ENCODE results near the gene UBE3B. TPM values are rescaled to one million over a fixed set of nuclear protein-coding genes. Genes with fewer than 3 reads are reported as not detected.

Gene UBE3B
- total RNA-seq, 1 experiment from 2014 or later: 25.7 TPM

DNA sequence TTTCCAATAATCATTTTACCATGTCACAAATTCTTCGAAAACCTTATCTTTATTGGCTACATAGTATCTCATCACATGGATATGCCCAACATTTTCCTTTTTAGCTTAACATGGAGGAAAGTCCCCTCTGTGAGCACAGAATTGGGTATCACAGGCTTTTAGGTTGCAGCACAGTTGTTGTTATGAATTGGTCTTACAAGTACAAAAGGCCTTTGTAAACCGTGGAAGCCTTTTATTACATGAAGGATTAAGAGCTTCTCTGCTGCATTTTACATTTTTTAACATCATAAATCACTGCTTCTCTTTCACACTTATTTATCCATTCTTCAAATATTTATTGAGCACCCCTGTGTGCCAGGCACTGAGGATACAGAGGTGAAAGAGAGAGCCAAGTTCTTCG is 26.2 kb downstream of the UBE3B start:
- ATAC-seq: no peak
- no peak overlapping the region for H3K4me2 ChIP-seq (ENCODE audit: low read length)
- no peaks in the 10 kb centered on the region for H3F3A ChIP-seq (ENCODE audit: low read length, unreplicated experiment)
- no peaks in the 10 kb centered on the region for H3K9me2 ChIP-seq (replicated peaks; ENCODE audit: low read length)
- H3K4me1 ChIP-seq (ENCODE audit: insufficient read depth, low read length): no peaks in the 10 kb centered on the region
- no peaks in the 10 kb centered on the region for H4K20me1 ChIP-seq (ENCODE audit: low read length)
- CTCF ChIA-PET: interaction anchor here (0.6 kb wide), 1 partner anchor 9 kb away, joined by 3 read pairs; no protein-coding TSS in a partner anchor
- no peak overlapping the region for H3K4me3 ChIP-seq (ENCODE audit: low read length)
- no peaks in the 10 kb centered on the region for H3K27me3 ChIP-seq (ENCODE audit: low read length)
- H2AFZ ChIP-seq (ENCODE audit: low read length): no peak overlapping the region
- POLR2A ChIA-PET (ENCODE audit: unreplicated experiment): no interaction called here
- H3K27ac ChIP-seq (ENCODE audit: low read length): no peak overlapping the region
- intact Hi-C loops (cut with micrococcal nuclease): no loop called here
- TF ChIP-seq EZH2phosphoT487 (IDR thresholded peaks at IDR 0.05; ENCODE audit: borderline replicate concordance, low read length) (no peak), EZH2 (IDR thresholded peaks at IDR 0.05; ENCODE audit: low read length, unreplicated experiment) (no peak)
- TF ChIP-seq, protein P1, sequence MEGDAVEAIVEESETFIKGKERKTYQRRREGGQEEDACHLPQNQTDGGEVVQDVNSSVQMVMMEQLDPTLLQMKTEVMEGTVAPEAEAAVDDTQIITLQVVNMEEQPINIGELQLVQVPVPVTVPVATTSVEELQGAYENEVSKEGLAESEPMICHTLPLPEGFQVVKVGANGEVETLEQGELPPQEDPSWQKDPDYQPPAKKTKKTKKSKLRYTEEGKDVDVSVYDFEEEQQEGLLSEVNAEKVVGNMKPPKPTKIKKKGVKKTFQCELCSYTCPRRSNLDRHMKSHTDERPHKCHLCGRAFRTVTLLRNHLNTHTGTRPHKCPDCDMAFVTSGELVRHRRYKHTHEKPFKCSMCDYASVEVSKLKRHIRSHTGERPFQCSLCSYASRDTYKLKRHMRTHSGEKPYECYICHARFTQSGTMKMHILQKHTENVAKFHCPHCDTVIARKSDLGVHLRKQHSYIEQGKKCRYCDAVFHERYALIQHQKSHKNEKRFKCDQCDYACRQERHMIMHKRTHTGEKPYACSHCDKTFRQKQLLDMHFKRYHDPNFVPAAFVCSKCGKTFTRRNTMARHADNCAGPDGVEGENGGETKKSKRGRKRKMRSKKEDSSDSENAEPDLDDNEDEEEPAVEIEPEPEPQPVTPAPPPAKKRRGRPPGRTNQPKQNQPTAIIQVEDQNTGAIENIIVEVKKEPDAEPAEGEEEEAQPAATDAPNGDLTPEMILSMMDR (conservative IDR thresholded peaks at IDR 0.05; ENCODE audit: low read depth, low read length): no peak
- peaks cover 38% of the 10 kb centered on the region; the same call in 1 of the 2 replicates for H3K36me3 ChIP-seq (ENCODE audit: low read depth, low read length)
- H3K79me2 ChIP-seq (ENCODE audit: low read length): no peaks in the 10 kb centered on the region
- BruUV-seq (replicated peaks): no TSS peak
- DNase-seq: no peak
- H3K9ac ChIP-seq (ENCODE audit: low read length): no peak overlapping the region
- H3K9me3 ChIP-seq (ENCODE audit: low read length): no peaks in the 10 kb centered on the region

DNA sequence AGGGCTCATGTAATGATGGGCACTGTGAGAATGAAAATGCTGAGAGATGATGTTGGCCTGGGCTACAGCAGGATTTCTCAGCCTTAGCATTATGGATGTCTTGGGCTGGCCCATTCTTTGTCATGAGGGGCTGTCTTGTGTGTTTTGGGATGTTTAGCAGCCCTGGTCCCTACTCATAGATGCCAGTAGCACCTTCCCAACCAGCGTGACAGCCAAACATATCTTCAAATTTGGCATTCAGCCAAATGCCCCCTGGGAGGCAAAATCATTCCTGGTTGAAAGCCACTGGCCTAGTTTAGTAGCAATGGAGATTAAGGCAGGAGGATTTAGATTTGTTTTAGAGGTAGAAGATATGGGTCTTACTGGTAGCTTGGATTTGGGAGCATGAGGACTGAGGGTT is 26.6 kb downstream of the UBE3B start:
- Histone ChIP-seq H3K9me2 (replicated peaks; ENCODE audit: low read length) (no peaks in the 10 kb centered on the region), H3K9me3 (ENCODE audit: low read length) (no peaks in the 10 kb centered on the region), H3K4me2 (ENCODE audit: low read length) (no peak overlapping the region), H3K27ac (ENCODE audit: low read length) (no peak overlapping the region), H3F3A (ENCODE audit: low read length, unreplicated experiment) (no peaks in the 10 kb centered on the region), H4K20me1 (ENCODE audit: low read length) (no peaks in the 10 kb centered on the region), H3K4me1 (ENCODE audit: insufficient read depth, low read length) (no peaks in the 10 kb centered on the region), H2AFZ (ENCODE audit: low read length) (no peak overlapping the region), H3K36me3 (ENCODE audit: low read depth, low read length) (peaks cover 37% of the 10 kb centered on the region; the same call in 1 of the 2 replicates), H3K4me3 (ENCODE audit: low read length) (no peak overlapping the region), H3K9ac (ENCODE audit: low read length) (no peak overlapping the region), H3K27me3 (ENCODE audit: low read length) (no peaks in the 10 kb centered on the region), H3K79me2 (ENCODE audit: low read length) (no peaks in the 10 kb centered on the region)
- no TSS peak for BruUV-seq (replicated peaks)
- POLR2A ChIA-PET (ENCODE audit: unreplicated experiment): no interaction called here
- CTCF ChIA-PET: interaction anchor here (0.6 kb wide), 1 partner anchor 9 kb away, joined by 3 read pairs; no protein-coding TSS in a partner anchor
- intact Hi-C loops (cut with micrococcal nuclease): no loop called here
- TF ChIP-seq EZH2phosphoT487 (IDR thresholded peaks at IDR 0.05; ENCODE audit: borderline replicate concordance, low read length) (no peak), EZH2 (IDR thresholded peaks at IDR 0.05; ENCODE audit: low read length, unreplicated experiment) (no peak)
- TF ChIP-seq, protein P1 (conservative IDR thresholded peaks at IDR 0.05; ENCODE audit: low read depth, low read length): no peak
- ATAC-seq (no peak), DNase-seq (no peak)

DNA sequence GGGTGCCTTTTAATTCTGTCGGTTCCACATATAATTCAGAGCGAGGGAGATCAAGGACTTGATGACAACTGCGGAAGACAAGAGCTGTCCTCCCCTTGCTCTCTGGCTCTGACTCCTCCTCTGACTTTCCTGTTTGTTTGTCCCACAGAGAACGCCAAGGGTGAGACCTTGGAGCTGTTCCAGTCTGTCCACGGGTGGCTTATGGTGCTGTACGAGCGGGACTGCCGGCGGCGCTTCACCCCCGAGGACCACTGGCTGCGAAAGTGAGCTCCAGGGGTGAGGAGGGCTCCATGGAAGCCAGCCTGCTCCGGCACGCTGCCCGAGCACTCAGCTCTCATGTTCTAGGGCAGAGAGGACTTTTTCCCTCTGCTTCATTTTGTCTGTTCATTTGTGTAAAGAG is 32.8 kb downstream of the UBE3B start:
- no peak overlapping the region for H3K4me3 ChIP-seq (ENCODE audit: low read length)
- intact Hi-C loops (cut with micrococcal nuclease): no loop called here
- POLR2A ChIA-PET (ENCODE audit: unreplicated experiment): interaction anchor here (0.5 kb wide), 1 partner anchor 20 kb away, joined by 7 read pairs; no protein-coding TSS in a partner anchor

More for the DNA sequence above, 32.8 kb downstream of the UBE3B start:
- Histone ChIP-seq H3K4me1 (ENCODE audit: insufficient read depth, low read length) (no peaks in the 10 kb centered on the region), H3K9me2 (replicated peaks; ENCODE audit: low read length) (no peaks in the 10 kb centered on the region), H3F3A (ENCODE audit: low read length, unreplicated experiment) (no peaks in the 10 kb centered on the region), H3K79me2 (ENCODE audit: low read length) (no peaks in the 10 kb centered on the region), H3K36me3 (ENCODE audit: low read depth, low read length) (peaks cover 34% of the 10 kb centered on the region; the same call in 1 of the 2 replicates), H3K4me2 (ENCODE audit: low read length) (no peak overlapping the region), H2AFZ (ENCODE audit: low read length) (no peak overlapping the region), H3K27me3 (ENCODE audit: low read length) (no peaks in the 10 kb centered on the region), H4K20me1 (ENCODE audit: low read length) (no peaks in the 10 kb centered on the region), H3K9ac (ENCODE audit: low read length) (no peak overlapping the region), H3K9me3 (ENCODE audit: low read length) (no peaks in the 10 kb centered on the region), H3K27ac (ENCODE audit: low read length) (no peak overlapping the region)
- no TSS peak for BruUV-seq (replicated peaks)
- no peak for DNase-seq
- TF ChIP-seq, protein P1 (conservative IDR thresholded peaks at IDR 0.05; ENCODE audit: low read depth, low read length): no peak
- no peak for TF ChIP-seq EZH2phosphoT487 (IDR thresholded peaks at IDR 0.05; ENCODE audit: borderline replicate concordance, low read length)
- no peak for TF ChIP-seq EZH2 (IDR thresholded peaks at IDR 0.05; ENCODE audit: low read length, unreplicated experiment)
- CTCF ChIA-PET: no interaction called here
- ATAC-seq: no peak

Data from PC-3 (cell line).